Measurements from ENCODE around the gene BANK1.

BANK1 gene

GRCh38 chr4:101818362-101818761 lies 27.8 kb downstream of the BANK1 start:
- no peak for DNase-seq

GRCh38 chr4:101823864-101824263 lies 33.3 kb downstream of the BANK1 start:
- no peak for DNase-seq

- DNase-seq = no peak
Measured at GRCh38 chr4:101824500-101824899, 34.0 kb downstream of the BANK1 start.

- DNase-seq = no peak
Measured at GRCh38 chr4:101825953-101826352, 35.4 kb downstream of the BANK1 start.

- DNase-seq = no peak
Measured at GRCh38 chr4:101831816-101832215, 41.3 kb downstream of the BANK1 start.

GRCh38 chr4:101833480-101833879 lies 43.0 kb downstream of the BANK1 start:
- no peak for DNase-seq

- no peak for DNase-seq
Measured at GRCh38 chr4:101835121-101835904, 44.8 kb downstream of the BANK1 start.

- no peak for DNase-seq
Measured at GRCh38 chr4:101843054-101843453, 52.5 kb downstream of the BANK1 start.

- no peak for DNase-seq
Measured at GRCh38 chr4:101846550-101846949, 56.0 kb downstream of the BANK1 start.

GRCh38 chr4:101850698-101851097 lies 60.2 kb downstream of the BANK1 start:
- DNase-seq = no peak

GRCh38 chr4:101851672-101852071 lies 61.1 kb downstream of the BANK1 start:
- DNase-seq = no peak

- no peak for DNase-seq
Measured at GRCh38 chr4:101853028-101853427, 62.5 kb downstream of the BANK1 start.

GRCh38 chr4:101853691-101854090 lies 63.2 kb downstream of the BANK1 start:
- no peak for DNase-seq

GRCh38 chr4:101855239-101855638 lies 64.7 kb downstream of the BANK1 start:
- no peak for DNase-seq

GRCh38 chr4:101856149-101856548 lies 65.6 kb downstream of the BANK1 start:
- no peak for DNase-seq

GRCh38 chr4:101857176-101857575 lies 66.6 kb downstream of the BANK1 start:
- DNase-seq = no peak

- no peak for DNase-seq
Measured at GRCh38 chr4:101858641-101859040, 68.1 kb downstream of the BANK1 start.

- no peak for DNase-seq
Measured at GRCh38 chr4:101862595-101862994, 72.1 kb downstream of the BANK1 start.

- no peak for DNase-seq
Measured at GRCh38 chr4:101864660-101865059, 74.1 kb downstream of the BANK1 start.

- DNase-seq = no peak
Measured at GRCh38 chr4:101865501-101866062, 75.1 kb downstream of the BANK1 start.

GRCh38 chr4:101870874-101871273 lies 80.3 kb downstream of the BANK1 start:
- DNase-seq = no peak

- no peak for DNase-seq
Measured at GRCh38 chr4:101871962-101872676, 81.6 kb downstream of the BANK1 start.

- DNase-seq = no peak
Measured at GRCh38 chr4:101885574-101885973, 95.0 kb downstream of the BANK1 start.

- DNase-seq = no peak
Measured at GRCh38 chr4:101886826-101887225, 96.3 kb downstream of the BANK1 start.

Measured in GOT3 (cell line).